ENCODE results near the gene RNF31. TPM values are rescaled to one million over a fixed set of nuclear protein-coding genes. Genes with fewer than 3 reads are reported as not detected.

The RNF31 gene
- total RNA-seq, 4 donors from 2014 or later = 56.7 to 258 (median 71.2) TPM

- peaks cover 0 to 30% (median 3%) of the 10 kb centered on the region in 4 donors for H3K36me3 ChIP-seq
- H3K4me3 ChIP-seq = no peak overlapping the region
- in situ Hi-C loops (cut with MboI; ENCODE audit: low pct_ligation_motif_present in 1 of 4, low pct_unique_long_range_greater_than_20kb in 1 of 4, low sequenced_read_pairs in 3 of 4) (no loop called here), intact Hi-C loops (cut with DNase I; ENCODE audit: low total_unique reads) (no loop called here)
- peak overlapping the region; percentile 68 to 78 (median 72) for H3K27ac ChIP-seq
- peaks cover 5 to 11% (median 6%) of the 10 kb centered on the region in 4 donors for H3K4me1 ChIP-seq
- TF ChIP-seq POLR2A (IDR thresholded peaks at IDR 0.05) = no peak
- no peak for TF ChIP-seq EP300 (IDR thresholded peaks at IDR 0.05; ENCODE audit: low read depth)
- TF ChIP-seq CTCF (IDR thresholded peaks at IDR 0.05) = no peak
- no peak for TF ChIP-seq POLR2AphosphoS5 (IDR thresholded peaks at IDR 0.05)
- 88% methylated on average over 14 of the region's 14 CpGs; no CpG with 5 or more reads in 1 of the 2 donors for WGBS, 2 donors (ENCODE audit: low coverage in 1 of 2)
- no peaks in the 10 kb centered on the region for H3K27me3 ChIP-seq
- no peak for DNase-seq
- H3K9me3 ChIP-seq = no peaks in the 10 kb centered on the region
Observed at GRCh38 chr14:24179294-24179960, 32.1 kb downstream of the RNF31 start.

- no peak for TF ChIP-seq CTCF (IDR thresholded peaks at IDR 0.05)
- TF ChIP-seq POLR2A (IDR thresholded peaks at IDR 0.05) = no peak
- TF ChIP-seq EP300 (IDR thresholded peaks at IDR 0.05; ENCODE audit: low read depth) = no peak
- no peak for TF ChIP-seq POLR2AphosphoS5 (IDR thresholded peaks at IDR 0.05)
- peak overlapping the region; percentile 68 to 78 (median 72) for H3K27ac ChIP-seq
- peaks cover 5 to 11% (median 6%) of the 10 kb centered on the region in 4 donors for H3K4me1 ChIP-seq
- 53 to 62% methylated on average over 3 to 18 of the region's 18 CpGs for WGBS, 2 donors (ENCODE audit: low coverage in 1 of 2)
- H3K9me3 ChIP-seq = no peaks in the 10 kb centered on the region
- in situ Hi-C loops (cut with MboI; ENCODE audit: low pct_ligation_motif_present in 1 of 4, low pct_unique_long_range_greater_than_20kb in 1 of 4, low sequenced_read_pairs in 3 of 4) = no loop called here
- intact Hi-C loops (cut with DNase I; ENCODE audit: low total_unique reads) = no loop called here
- peaks cover 0 to 33% (median 3%) of the 10 kb centered on the region in 4 donors for H3K36me3 ChIP-seq
- DNase-seq = no peak
- no peak overlapping the region for H3K4me3 ChIP-seq
- no peaks in the 10 kb centered on the region for H3K27me3 ChIP-seq
Observed at GRCh38 chr14:24179961-24180796, 32.9 kb downstream of the RNF31 start.

GRCh38 chr14:24181371-24182077 lies 34.2 kb downstream of the RNF31 start:
- H3K4me1 ChIP-seq = peaks cover 5 to 11% (median 6%) of the 10 kb centered on the region in 4 donors
- no peak for TF ChIP-seq POLR2A (IDR thresholded peaks at IDR 0.05)
- peak in 1 of 3 donors; percentile 6 for TF ChIP-seq POLR2AphosphoS5 (IDR thresholded peaks at IDR 0.05)
- no peaks in the 10 kb centered on the region for H3K9me3 ChIP-seq
- WGBS, 2 donors (ENCODE audit: low coverage in 1 of 2) = 93% methylated on average over 19 of the region's 19 CpGs; no CpG with 5 or more reads in 1 of the 2 donors
- H3K36me3 ChIP-seq = peaks cover 0 to 33% (median 3%) of the 10 kb centered on the region in 4 donors
- no peaks in the 10 kb centered on the region for H3K27me3 ChIP-seq
- no peak overlapping the region for H3K4me3 ChIP-seq
- in situ Hi-C loops (cut with MboI; ENCODE audit: low pct_ligation_motif_present in 1 of 4, low pct_unique_long_range_greater_than_20kb in 1 of 4, low sequenced_read_pairs in 3 of 4) (no loop called here), intact Hi-C loops (cut with DNase I; ENCODE audit: low total_unique reads) (no loop called here)
- no peak for DNase-seq
- H3K27ac ChIP-seq = peak overlapping the region in 1 of 4 donors; percentile 68

GRCh38 chr14:24182110-24182882 lies 35.0 kb downstream of the RNF31 start:
- no peaks in the 10 kb centered on the region for H3K9me3 ChIP-seq
- intact Hi-C loops (cut with DNase I; ENCODE audit: low total_unique reads) = no loop called here
- DNase-seq = no peak
- no peak overlapping the region for H3K27ac ChIP-seq
- H3K4me1 ChIP-seq = peaks cover 5 to 12% (median 7%) of the 10 kb centered on the region in 4 donors
- WGBS, 2 donors (ENCODE audit: low coverage in 1 of 2) = 60 to 90% methylated on average over 2 to 11 of the region's 14 CpGs
- no peak for TF ChIP-seq EP300 (IDR thresholded peaks at IDR 0.05; ENCODE audit: low read depth)
- TF ChIP-seq POLR2A (IDR thresholded peaks at IDR 0.05) = no peak
- no peak for TF ChIP-seq CTCF (IDR thresholded peaks at IDR 0.05)
- no peak for TF ChIP-seq POLR2AphosphoS5 (IDR thresholded peaks at IDR 0.05)
- peaks cover 0 to 28% (median 0%) of the 10 kb centered on the region in 4 donors for H3K36me3 ChIP-seq
- H3K27me3 ChIP-seq = no peaks in the 10 kb centered on the region
- in situ Hi-C loops (cut with MboI; ENCODE audit: low pct_ligation_motif_present in 1 of 4, low pct_unique_long_range_greater_than_20kb in 1 of 4, low sequenced_read_pairs in 3 of 4) = no loop called here
- no peak overlapping the region for H3K4me3 ChIP-seq

Data from transverse colon (tissue), 4 donors.